Osteoblast (primary cell): ENCODE results near the gene PLEKHN1. TPM values are rescaled to one million over a fixed set of nuclear protein-coding genes. Genes with fewer than 3 reads are reported as not detected.

ENCODE experiments used
- DNase-seq: peaks from one replicate; pipeline ENCODE4 v3.0.0; 2011; ENCODE audit warnings: low spot score, mixed read lengths; ENCODE audit not compliant: insufficient read length; ENCODE audit errors: missing footprints
- H2AFZ ChIP-seq: 2 replicates; pipeline ENCODE4 v1.6.0; 2011; ENCODE audit warnings: mild to moderate bottlenecking, low read length
- H3K27ac ChIP-seq: 2 replicates; pipeline ENCODE4 v1.5.1; 2011; ENCODE audit warnings: mild to moderate bottlenecking, low read depth, low read length, moderate library complexity
- H3K27me3 ChIP-seq: 2 replicates; pipeline ENCODE4 v1.6.0; 2012; ENCODE audit warnings: mild to moderate bottlenecking, control low read depth, inconsistent platforms, low read length, moderate library complexity; ENCODE audit not compliant: insufficient read depth
- H3K36me3 ChIP-seq: 2 replicates; pipeline ENCODE4 v1.5.1; 2011; ENCODE audit warnings: mild to moderate bottlenecking, low read length, control low read depth, moderate library complexity; ENCODE audit not compliant: insufficient read depth
- H3K4me1 ChIP-seq: 2 replicates; pipeline ENCODE4 v1.5.1; 2011; ENCODE audit warnings: mild to moderate bottlenecking, low read length, control low read depth, moderate library complexity; ENCODE audit not compliant: insufficient read depth
- H3K4me2 ChIP-seq: 2 replicates; pipeline ENCODE4 v1.6.0; 2011; ENCODE audit warnings: mild to moderate bottlenecking, low read length; ENCODE audit not compliant: insufficient read depth
- H3K4me3 ChIP-seq: fragments of 200-600 bp; sonication (generic); 3 replicates; pipeline ENCODE4 v1.5.1; 2012; ENCODE audit warnings: mild to moderate bottlenecking, low read length, inconsistent platforms; ENCODE audit not compliant: insufficient read depth
- H3K79me2 ChIP-seq: 2 replicates; pipeline ENCODE4 v1.6.0; 2012; ENCODE audit warnings: mild to moderate bottlenecking, low read length, control low read depth, inconsistent platforms; ENCODE audit not compliant: insufficient read depth
- H3K9me3 ChIP-seq: 2 replicates; pipeline ENCODE4 v1.5.1; 2011; ENCODE audit warnings: low read depth, low read length, control low read depth
- H4K20me1 ChIP-seq: 2 replicates; pipeline ENCODE4 v1.6.0; 2012; ENCODE audit warnings: mild to moderate bottlenecking, low read length, control low read depth; ENCODE audit not compliant: insufficient read depth
- CTCF ChIP-seq: IDR thresholded peaks from 2 replicates; pipeline ENCODE4 v1.5.1; 2011; ENCODE audit warnings: mild to moderate bottlenecking, low read depth, low read length, moderate library complexity; ENCODE audit errors: extremely low read depth
- total RNA-seq: library from RNA; depleted of rRNA; stranded (reverse); fragments of >200 nt; gene quantifications from 2 replicates; pipeline ENCODE4 v1.2.3, GENCODE V29; 2012

Gene PLEKHN1
- total RNA-seq, 1 donor, result 0.36 TPM

GRCh38 chr1:965526-966134 is 652 bp upstream of the PLEKHN1 start:
- peaks cover 10% of the 10 kb centered on the region for H3K36me3 ChIP-seq
- no peaks in the 10 kb centered on the region for H4K20me1 ChIP-seq
- no peak for TF ChIP-seq CTCF
- H2AFZ ChIP-seq, result peak overlapping the region; percentile 78
- no peaks in the 10 kb centered on the region for H3K79me2 ChIP-seq
- no peak overlapping the region for H3K27ac ChIP-seq
- H3K4me3 ChIP-seq, result peak overlapping the region; percentile 90
- H3K4me1 ChIP-seq, result peaks cover 10% of the 10 kb centered on the region
- H3K9me3 ChIP-seq, result no peaks in the 10 kb centered on the region
- H3K27me3 ChIP-seq, result no peaks in the 10 kb centered on the region
- peak overlapping the region; percentile 88 for H3K4me2 ChIP-seq
- peak; percentile 90 for DNase-seq

- Histone ChIP-seq H3K79me2 (no peaks in the 10 kb centered on the region), H3K9me3 (no peaks in the 10 kb centered on the region), H3K36me3 (peaks cover 10% of the 10 kb centered on the region), H3K4me2 (peak overlapping the region; percentile 88), H3K27ac (peak overlapping the region; percentile 61), H3K4me1 (peaks cover 10% of the 10 kb centered on the region), H2AFZ (peak overlapping the region; percentile 78), H3K27me3 (no peaks in the 10 kb centered on the region), H4K20me1 (no peaks in the 10 kb centered on the region), H3K4me3 (peak overlapping the region; percentile 90)
- peak; percentile 100 for DNase-seq
- no peak for TF ChIP-seq CTCF
Observed at GRCh38 chr1:966704-967300, 520 bp downstream of the PLEKHN1 start.

GRCh38 chr1:967466-968343 is 1.4 kb downstream of the PLEKHN1 start:
- no peak for DNase-seq
- TF ChIP-seq CTCF, result no peak
- Histone ChIP-seq H3K4me3 (peak overlapping the region; percentile 90), H3K27me3 (no peaks in the 10 kb centered on the region), H3K36me3 (peaks cover 10% of the 10 kb centered on the region), H3K27ac (no peak overlapping the region), H3K79me2 (no peaks in the 10 kb centered on the region), H3K4me1 (peaks cover 10% of the 10 kb centered on the region), H3K9me3 (no peaks in the 10 kb centered on the region), H3K4me2 (peak overlapping the region; percentile 88), H4K20me1 (no peaks in the 10 kb centered on the region), H2AFZ (no peak overlapping the region)

- Histone ChIP-seq H3K36me3 (peaks cover 4% of the 10 kb centered on the region), H3K4me3 (no peak overlapping the region), H3K4me2 (no peak overlapping the region), H3K79me2 (no peaks in the 10 kb centered on the region), H2AFZ (no peak overlapping the region), H3K9me3 (no peaks in the 10 kb centered on the region), H3K4me1 (peaks cover 10% of the 10 kb centered on the region), H4K20me1 (no peaks in the 10 kb centered on the region), H3K27ac (no peak overlapping the region), H3K27me3 (no peaks in the 10 kb centered on the region)
- no peak for TF ChIP-seq CTCF
- DNase-seq, result peak; percentile 68
Observed at GRCh38 chr1:969260-969855, 3.1 kb downstream of the PLEKHN1 start.
